Inflammatory macrophage (primary cell): ENCODE data around the gene HLA-DPB1.
"Not testable (repeated sequence)": the region's sequence is repeated elsewhere in the genome, so short reads cannot be mapped to it uniquely, and the experiment has no call there.

Source experiments
- DNase-seq, 2 donors: peaks; one replicate each; pipeline ENCODE4 v3.0.0-alpha.2; 2020 to 2022

Gene HLA-DPB1

DNA sequence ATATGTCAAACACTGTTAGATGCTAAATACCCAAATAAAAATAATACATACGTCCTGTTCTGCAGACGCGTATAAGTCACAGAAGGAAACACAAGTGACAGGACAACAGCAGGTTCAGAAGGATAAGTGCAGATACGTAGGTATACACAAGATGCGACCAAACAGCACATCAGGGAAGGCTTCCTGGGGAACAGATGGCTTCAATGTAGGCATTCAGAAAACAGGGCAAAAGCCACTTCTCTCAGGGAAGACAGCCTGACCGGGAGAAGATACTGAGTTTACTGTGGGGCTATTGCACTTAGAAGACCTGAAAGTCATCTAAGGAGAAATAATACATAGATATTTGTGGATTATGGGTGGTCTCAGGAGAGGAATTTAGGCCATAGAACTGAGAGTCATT lies 4.2 kb upstream of the HLA-DPB1 start:
- DNase-seq, result no peak

GRCh38 chr6:33072508-33073100 lies 3.2 kb upstream of the HLA-DPB1 start:
- peak in 1 of 2 donors; percentile 24 for DNase-seq

GRCh38 chr6:33073431-33073871 lies 2.3 kb upstream of the HLA-DPB1 start, which contains the start of gene HLA-DPA1:
TSS of gene HLA-DPA1 (minus strand) at chr6:33073649.
- DNase-seq, result peak; percentile 87 to 92

DNA sequence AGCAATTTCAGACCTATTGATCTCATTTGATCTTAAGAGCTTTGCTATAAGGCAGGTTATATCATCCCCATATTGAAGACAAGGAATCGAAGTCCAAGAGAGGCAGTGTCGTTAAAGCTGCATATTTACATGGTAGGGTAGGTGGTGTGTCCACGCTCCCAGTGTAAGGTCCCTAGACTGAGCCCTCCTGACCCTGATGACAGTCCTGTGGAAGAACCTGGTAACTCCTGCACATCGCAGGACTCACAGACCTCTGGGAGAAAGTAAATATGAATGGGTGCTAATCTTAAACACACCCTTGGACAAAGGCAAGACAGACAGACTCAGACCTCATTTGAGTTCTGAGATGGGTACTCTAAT lies 602 bp upstream of the HLA-DPB1 start:
- DNase-seq, result no peak

DNA sequence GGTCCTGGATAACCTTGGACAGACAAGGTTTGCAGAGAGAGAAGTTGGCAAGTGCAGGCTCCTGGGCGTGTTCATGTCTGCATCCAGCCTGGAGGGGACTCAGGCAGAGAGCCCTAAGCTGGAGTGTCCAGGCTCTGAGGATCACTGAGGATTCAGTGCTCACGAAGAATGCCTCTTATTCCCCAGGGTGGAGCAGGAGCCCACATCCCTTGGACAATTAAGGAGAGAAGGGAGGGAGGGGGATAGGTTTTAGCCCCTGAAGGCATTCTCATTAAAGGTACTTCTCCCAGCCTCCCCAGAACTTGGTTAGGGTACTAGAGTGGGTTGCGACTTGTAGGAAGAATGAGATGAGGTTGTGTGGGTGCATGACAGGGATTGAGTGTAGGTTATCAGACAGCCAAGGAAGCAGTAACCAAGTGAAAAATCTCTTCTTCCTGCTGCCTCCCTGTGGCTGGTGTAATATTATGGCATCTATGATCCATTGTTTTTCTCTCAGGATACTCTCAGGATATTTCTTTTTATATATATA lies 680 bp downstream of the HLA-DPB1 start:
- peak in 1 of 2 donors; percentile 30 for DNase-seq

DNA sequence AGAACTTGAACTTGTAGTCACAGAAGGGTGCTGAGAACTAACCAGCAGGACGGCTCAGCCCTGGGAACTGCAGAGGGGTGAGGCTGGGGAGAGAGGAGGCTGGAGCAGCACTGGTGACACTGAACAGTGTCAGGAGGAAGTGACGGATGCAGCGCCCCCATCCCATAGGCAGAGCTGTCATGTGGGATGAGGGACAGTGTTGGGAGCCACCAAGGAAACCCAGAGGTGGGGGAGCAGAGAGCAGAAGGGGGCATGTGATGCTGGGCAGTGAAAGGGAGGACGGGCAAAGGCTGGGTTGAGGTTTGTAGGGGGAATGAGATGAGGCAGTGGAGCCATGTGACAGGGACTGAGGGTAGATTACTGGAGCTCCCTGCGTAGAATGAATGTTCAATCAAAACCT lies 2.1 kb downstream of the HLA-DPB1 start:
- DNase-seq, result no peak

DNA sequence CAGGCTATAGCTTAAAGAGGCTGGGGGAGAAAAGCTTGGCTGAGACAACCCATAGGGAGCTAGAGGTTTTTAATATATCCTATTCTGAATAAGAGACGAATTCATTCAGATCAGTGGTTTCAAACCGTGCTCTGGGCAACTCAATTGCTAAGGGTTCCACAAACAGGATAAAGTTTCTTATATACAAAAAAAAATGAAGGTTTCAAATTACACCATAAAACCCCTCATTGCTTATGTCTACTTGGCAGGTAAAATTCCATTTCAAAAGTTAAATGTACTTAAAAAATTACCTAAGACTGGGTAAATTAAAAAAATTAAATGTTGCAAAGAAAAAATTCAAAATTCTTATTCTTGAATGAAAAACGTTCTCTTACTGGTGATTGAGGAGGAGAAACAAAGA lies 2.7 kb downstream of the HLA-DPB1 start:
- no peak for DNase-seq

DNA sequence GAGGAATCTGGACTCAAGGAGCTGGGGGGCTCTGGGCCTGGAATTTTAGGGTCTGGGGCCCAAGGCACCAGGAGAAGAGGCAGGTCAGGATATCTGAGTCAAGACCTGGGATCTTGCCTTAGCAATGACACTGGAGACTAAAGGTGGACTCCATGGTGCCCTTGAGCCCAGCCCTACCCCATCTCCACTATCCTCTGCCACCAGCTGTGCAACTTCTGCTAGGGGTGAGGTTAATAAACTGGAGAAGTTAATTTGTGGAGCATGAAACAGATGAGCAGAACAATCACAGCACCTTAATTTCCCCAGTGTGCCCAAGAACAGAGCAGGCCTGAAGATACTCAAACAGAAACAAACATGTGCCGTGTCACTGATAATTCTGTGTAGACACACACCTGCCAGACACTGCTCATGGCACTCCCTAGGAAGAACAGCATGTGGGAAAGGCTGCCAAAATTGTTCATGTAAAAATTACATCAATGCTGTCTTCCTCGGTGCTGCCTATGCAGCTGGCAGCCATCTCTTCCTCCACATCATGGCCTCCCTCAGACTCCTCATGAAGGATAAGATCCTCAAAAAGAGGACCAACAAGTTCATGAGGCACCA lies 3.2 kb downstream of the HLA-DPB1 start:
- DNase-seq, result no peak

DNA sequence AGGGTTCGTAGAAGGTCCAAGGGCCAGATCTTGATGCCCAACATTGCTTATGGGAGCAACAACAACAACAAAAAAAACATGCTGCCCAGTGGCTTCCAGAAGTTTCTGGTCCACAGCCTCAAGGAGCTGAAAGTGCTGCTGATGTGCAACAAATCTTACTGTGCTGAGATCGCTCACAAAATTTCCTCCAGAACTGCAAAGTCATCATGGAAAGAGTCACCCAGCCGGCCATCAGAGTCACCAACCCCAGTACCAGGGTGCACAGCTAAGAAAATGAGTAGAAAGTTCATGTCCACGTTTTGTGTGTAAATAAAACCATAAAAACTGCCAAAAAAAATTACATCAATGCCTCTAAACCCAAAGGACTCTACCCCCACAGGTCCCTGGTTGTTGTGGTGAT lies 3.8 kb downstream of the HLA-DPB1 start:
- DNase-seq, result no peak

DNA sequence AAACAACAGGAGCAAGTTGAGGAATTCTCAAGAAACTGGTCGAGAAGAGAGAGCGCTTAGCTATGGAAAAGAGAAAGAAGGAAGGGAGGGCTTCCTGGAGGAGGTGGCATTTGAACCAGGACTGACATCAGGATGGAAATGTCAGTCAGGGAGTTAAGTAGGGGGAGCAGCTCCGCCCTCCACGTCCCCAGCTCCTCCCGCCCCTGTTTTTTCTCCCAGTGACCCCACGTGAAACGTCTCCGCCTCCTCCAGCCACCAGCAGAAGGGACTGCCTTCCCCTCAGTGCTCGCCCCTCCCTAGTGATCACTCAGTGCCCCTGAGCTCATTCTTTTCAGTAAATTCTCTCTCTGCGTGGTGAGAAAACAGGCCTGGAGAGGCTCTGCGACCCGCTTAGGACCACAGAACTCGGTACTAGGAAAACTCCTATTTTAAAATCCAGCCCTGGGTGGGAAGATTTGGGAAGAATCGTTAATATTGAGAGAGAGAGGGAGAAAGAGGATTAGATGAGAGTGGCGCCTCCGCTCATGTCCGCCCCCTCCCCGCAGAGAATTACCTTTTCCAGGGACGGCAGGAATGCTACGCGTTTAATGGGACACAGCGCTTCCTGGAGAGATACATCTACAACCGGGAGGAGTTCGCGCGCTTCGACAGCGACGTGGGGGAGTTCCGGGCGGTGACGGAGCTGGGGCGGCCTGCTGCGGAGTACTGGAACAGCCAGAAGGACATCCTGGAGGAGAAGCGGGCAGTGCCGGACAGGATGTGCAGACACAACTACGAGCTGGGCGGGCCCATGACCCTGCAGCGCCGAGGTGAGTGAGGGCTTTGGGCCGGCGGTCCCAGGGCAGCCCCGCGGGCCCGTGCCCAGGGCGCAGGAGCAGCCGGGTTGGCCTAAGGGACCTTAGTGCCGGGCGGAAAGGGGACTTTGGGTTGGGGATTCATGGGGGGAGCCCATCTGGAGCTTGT lies 4.6 kb downstream of the HLA-DPB1 start:
- DNase-seq, result peak in 1 of 2 donors; percentile 63

- no peak for DNase-seq
Observed at GRCh38 chr6:33081098-33081824, 5.5 kb downstream of the HLA-DPB1 start.

- peak; percentile 81 to 82 for DNase-seq
Observed at GRCh38 chr6:33082702-33083101, 6.9 kb downstream of the HLA-DPB1 start.

DNA sequence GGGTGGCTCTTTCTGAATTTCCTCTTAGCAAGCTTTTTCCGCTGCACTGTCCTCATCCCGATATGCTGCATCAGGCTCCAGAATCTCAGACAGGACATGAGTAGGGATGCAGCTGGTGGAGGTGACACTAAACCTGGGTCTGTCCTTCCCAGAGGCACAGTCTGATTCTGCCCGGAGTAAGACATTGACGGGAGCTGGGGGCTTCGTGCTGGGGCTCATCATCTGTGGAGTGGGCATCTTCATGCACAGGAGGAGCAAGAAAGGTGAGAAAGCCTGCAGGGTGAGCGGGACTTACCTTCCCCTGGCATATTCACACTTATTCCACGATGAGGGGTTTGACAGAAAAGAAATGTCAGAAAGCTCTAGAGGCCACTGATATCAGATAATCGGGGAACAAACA lies 9.8 kb downstream of the HLA-DPB1 start:
- no peak for DNase-seq

- no peak for DNase-seq
Observed at GRCh38 chr6:33088258-33088930, 12.6 kb downstream of the HLA-DPB1 start.

GRCh38 chr6:33088931-33089620 lies 13.3 kb downstream of the HLA-DPB1 start:
- DNase-seq, result no peak

- peak; percentile 39 to 42 for DNase-seq
Observed at GRCh38 chr6:33091957-33092356, 16.2 kb downstream of the HLA-DPB1 start.

- DNase-seq, result no peak
Observed at GRCh38 chr6:33092385-33092784, 16.6 kb downstream of the HLA-DPB1 start.

GRCh38 chr6:33093855-33094254 lies 18.1 kb downstream of the HLA-DPB1 start:
- no peak for DNase-seq

- no peak for DNase-seq
Observed at GRCh38 chr6:33095681-33096080, 19.9 kb downstream of the HLA-DPB1 start.

DNA sequence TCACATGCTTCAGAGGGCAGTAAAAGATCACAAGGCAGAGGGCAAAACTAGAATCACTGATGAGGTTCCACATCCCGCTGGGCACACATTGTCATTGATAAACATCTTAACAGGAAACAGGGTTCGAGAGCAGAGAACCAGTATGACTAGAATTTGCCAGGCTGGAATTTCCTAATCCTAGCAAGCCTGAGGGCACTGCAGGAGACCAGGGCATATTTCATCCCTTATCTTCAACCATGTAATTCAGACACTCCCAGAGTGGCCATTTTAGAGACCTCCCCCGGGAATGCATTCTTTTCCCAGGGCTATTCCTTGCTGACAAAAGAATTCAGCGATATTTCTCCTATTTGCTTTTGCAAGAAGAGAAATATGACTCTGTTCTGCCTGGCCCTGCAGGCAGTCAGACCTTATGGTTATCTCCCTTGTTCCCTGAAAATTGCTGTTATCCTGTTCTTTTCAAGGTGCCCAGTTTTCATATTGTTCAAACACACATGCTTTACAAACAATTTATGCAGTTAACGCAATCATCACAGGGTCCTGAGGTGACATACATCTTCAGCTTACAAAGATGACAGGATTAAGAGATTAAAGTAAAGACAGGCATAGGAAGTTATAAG lies 25.4 kb downstream of the HLA-DPB1 start:
- DNase-seq, result not testable (repeated sequence)

- DNase-seq, result no peak
Observed at GRCh38 chr6:33103776-33104175, 28.0 kb downstream of the HLA-DPB1 start.
